HUES48 (cell line): ENCODE data around the gene VBP1.
A peak's percentile ranks its signal among the peaks of the same experiment; 100 is the strongest.

ENCODE experiments used
- H3K27ac ChIP-seq: one replicate; pipeline ENCODE4 v1.7.0; 2013; ENCODE audit warnings: low read depth, low read length, inconsistent platforms
- H3K27me3 ChIP-seq: 2 replicates; pipeline ENCODE4 v1.6.1; 2013; ENCODE audit warnings: mild to moderate bottlenecking, low read length; ENCODE audit not compliant: control insufficient read depth, insufficient read depth
- H3K36me3 ChIP-seq: 2 replicates; pipeline ENCODE4 v1.6.1; 2013; ENCODE audit warnings: low read length; ENCODE audit not compliant: control insufficient read depth, insufficient read depth
- H3K4me1 ChIP-seq: 2 replicates; pipeline ENCODE4 v1.6.1; 2013; ENCODE audit warnings: mild to moderate bottlenecking, low read length; ENCODE audit not compliant: control insufficient read depth, insufficient read depth
- H3K4me3 ChIP-seq: 2 replicates; pipeline ENCODE4 v1.5.1; 2013; ENCODE audit warnings: mild to moderate bottlenecking, low read depth, low read length
- H3K9ac ChIP-seq: 2 replicates; pipeline ENCODE4 v1.6.1; 2013; ENCODE audit warnings: mild to moderate bottlenecking, low read depth, low read length, moderate library complexity
- H3K9me3 ChIP-seq: 2 replicates; pipeline ENCODE4 v1.6.1; 2013; ENCODE audit warnings: low read length; ENCODE audit not compliant: control insufficient read depth, insufficient read depth

The VBP1 gene, protein sequence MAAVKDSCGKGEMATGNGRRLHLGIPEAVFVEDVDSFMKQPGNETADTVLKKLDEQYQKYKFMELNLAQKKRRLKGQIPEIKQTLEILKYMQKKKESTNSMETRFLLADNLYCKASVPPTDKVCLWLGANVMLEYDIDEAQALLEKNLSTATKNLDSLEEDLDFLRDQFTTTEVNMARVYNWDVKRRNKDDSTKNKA

DNA sequence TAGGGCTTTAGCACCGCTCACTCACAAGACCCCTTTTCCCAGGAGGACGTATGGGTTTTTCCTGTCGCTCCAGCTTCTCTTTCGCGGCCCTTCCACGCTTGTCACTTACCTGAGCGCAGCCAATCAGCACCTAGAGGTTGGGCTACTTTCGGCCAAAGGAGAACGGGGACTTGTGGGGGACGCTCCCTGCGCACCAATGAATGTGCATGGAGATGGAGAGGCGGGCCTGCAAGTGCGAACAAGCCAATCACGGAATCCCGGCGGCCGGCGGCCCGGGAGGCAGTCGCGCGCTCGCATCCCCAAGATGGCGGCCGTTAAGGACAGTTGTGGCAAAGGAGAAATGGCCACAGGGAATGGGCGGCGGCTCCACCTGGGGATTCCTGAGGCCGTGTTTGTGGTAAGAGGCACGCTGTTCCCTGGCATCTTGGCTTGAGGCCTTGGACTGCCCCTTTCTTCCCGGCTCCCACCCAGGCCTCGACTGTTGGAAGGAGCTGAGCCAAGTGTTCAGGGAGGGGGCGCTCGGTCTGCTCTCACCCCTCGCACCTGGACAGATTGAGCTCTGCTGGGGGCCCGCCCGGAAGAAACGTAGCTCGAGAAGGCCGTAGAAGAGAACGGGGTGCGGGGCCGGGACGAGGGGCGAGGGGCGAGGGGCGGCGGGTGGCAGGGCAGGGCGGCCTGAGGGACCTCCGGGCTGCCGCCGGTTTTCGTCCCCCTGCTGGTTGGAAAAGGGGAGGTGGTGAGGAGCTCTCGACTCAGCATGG lies at the start of gene VBP1:
TSS of gene VBP1 (plus strand) at position 282 of the 761 bp plus-strand sequence. CDS start at position 305, 23 bp downstream.
- no peaks in the 10 kb centered on the region for H3K4me1 ChIP-seq
- H3K9ac ChIP-seq: peak within 1 kb of the TSS; percentile 94
- H3K27ac ChIP-seq: peak within 1 kb of the TSS; percentile 90
- peak within 1 kb of the TSS; percentile 95 for H3K4me3 ChIP-seq
- H3K27me3 ChIP-seq: no peaks in the 10 kb centered on the region
- H3K9me3 ChIP-seq: peaks cover 51% of the 10 kb centered on the region
- peaks cover 12% of the 10 kb centered on the region for H3K36me3 ChIP-seq

DNA sequence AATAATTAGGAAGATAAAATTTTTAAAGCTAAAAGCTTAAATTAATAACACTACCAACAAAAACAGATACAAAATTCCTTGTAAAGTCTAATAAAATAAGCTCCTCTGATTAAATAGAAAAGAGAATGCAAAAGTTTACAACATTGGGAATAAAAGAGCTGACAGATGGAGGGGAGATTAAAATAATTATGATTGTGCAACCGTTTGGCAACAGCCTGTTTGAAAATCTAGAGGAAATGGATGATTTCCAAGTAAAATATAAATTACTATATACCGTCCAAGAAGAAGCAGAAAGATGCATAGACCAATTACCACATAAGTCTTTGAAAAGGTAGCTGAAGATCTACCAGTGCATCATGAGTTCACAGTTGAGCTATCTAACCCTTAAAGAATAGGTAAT lies 46.4 kb upstream of the VBP1 start:
- Histone ChIP-seq H3K4me3 (no peak overlapping the region), H3K9me3 (peaks cover 38% of the 10 kb centered on the region), H3K27ac (no peak overlapping the region), H3K4me1 (no peaks in the 10 kb centered on the region), H3K36me3 (no peaks in the 10 kb centered on the region), H3K27me3 (no peaks in the 10 kb centered on the region), H3K9ac (no peak overlapping the region)

DNA sequence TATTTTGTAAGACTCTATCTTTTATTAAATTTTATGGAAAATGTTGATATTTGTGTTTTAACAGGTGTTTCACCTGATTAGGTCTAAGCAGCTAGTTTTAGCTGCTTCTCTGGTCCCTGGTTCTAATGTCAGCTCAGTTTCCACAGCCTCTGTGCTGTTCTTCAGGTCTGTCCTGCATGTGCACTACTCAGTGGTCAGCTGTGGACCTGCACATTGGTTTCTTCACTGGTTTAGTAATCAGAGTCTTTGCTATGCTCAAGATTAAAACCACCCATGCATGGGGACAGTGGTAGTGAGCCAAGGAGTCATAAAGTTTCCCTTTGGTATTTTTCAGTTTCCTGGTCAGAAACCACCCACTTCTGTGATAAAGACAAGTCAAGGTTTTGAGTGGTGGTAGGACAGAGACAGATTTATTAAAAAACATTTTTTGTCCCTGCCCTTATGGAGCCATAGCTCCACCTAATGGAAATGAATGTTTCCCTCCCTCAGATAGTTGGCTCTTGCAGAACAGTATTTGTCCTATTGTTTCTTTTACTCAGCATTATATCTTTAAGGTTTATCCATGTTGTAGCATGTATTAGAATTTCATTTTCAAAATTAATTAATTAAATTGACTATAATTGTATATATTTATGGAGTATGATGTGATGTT lies 36.8 kb upstream of the VBP1 start:
- Histone ChIP-seq H3K4me3 (no peak overlapping the region), H3K27ac (no peak overlapping the region), H3K27me3 (no peaks in the 10 kb centered on the region), H3K9ac (no peak overlapping the region), H3K9me3 (peaks cover 37% of the 10 kb centered on the region), H3K36me3 (no peaks in the 10 kb centered on the region), H3K4me1 (no peaks in the 10 kb centered on the region)

- Histone ChIP-seq H3K9ac (no peak overlapping the region), H3K36me3 (no peaks in the 10 kb centered on the region), H3K4me3 (no peak overlapping the region), H3K27me3 (no peaks in the 10 kb centered on the region), H3K4me1 (no peaks in the 10 kb centered on the region), H3K9me3 (peaks cover 44% of the 10 kb centered on the region), H3K27ac (no peak overlapping the region)
These were observed 27.5 kb upstream of the VBP1 start for GRCh38 chrX:155188786-155189185.

DNA sequence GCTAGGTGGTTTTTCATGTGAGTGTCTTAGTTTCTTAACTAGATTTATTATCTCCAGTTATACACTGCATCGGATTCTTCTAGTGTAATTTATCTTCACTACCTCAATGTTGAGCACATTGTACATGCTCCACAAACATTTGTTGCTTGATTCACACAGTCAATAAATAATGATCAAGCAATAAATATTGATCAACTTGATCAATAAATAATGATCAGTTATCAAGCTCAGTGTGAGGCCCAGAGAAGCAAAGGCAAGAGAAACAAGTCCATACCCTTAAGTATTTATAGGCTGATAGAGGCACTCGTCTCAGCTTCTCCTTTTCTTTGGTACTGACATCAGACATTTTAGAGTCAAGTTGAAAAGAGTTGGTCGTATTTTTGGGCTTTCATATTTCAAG lies 5.1 kb upstream of the VBP1 start:
- no peaks in the 10 kb centered on the region for H3K36me3 ChIP-seq
- H3K9ac ChIP-seq: no peak overlapping the region
- H3K9me3 ChIP-seq: peaks cover 53% of the 10 kb centered on the region; the same call in 1 of the 2 replicates
- H3K4me1 ChIP-seq: no peaks in the 10 kb centered on the region
- no peaks in the 10 kb centered on the region for H3K27me3 ChIP-seq
- no peak overlapping the region for H3K4me3 ChIP-seq
- no peak overlapping the region for H3K27ac ChIP-seq

- Histone ChIP-seq H3K36me3 (no peaks in the 10 kb centered on the region), H3K27me3 (no peaks in the 10 kb centered on the region), H3K4me1 (no peaks in the 10 kb centered on the region), H3K27ac (no peak overlapping the region), H3K9me3 (peaks cover 50% of the 10 kb centered on the region), H3K9ac (no peak overlapping the region), H3K4me3 (no peak overlapping the region)
These were observed 2.5 kb upstream of the VBP1 start for GRCh38 chrX:155213731-155214130.

- H3K9me3 ChIP-seq: peaks cover 50% of the 10 kb centered on the region
- no peaks in the 10 kb centered on the region for H3K27me3 ChIP-seq
- no peak overlapping the region for H3K9ac ChIP-seq
- H3K4me3 ChIP-seq: peak overlapping the region; percentile 95
- peak overlapping the region; percentile 79 for H3K27ac ChIP-seq
- no peaks in the 10 kb centered on the region for H3K4me1 ChIP-seq
- peaks cover 4% of the 10 kb centered on the region for H3K36me3 ChIP-seq
These were observed 649 bp upstream of the VBP1 start for GRCh38 chrX:155215443-155216178.

DNA sequence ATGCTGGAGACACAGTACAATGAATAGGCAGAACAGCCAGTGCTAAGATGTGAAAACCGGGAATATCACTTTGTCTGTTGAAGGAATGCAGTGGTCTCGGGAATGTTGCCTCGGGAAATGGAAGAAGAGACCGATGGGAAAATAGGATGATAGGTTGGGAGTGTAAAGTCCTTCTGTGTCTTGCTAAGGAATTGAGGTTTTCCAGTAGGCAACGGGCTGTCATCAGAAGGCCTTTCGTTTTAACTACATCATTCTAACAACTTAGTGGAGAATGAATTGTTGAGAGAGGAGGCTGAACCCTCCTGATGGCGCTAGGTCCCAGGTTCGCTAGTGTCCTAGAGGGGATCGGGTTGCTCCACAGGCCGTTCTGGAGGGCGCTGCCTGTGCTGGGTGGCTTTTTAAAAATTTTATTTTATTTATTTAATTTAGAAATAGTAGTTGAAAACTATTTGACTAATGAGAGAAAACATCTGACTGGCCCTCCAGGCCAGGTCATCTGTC lies 730 bp downstream of the VBP1 start:
- peak overlapping the region; percentile 95 for H3K4me3 ChIP-seq
- H3K27ac ChIP-seq: peak overlapping the region; percentile 90
- H3K27me3 ChIP-seq: no peaks in the 10 kb centered on the region
- no peaks in the 10 kb centered on the region for H3K4me1 ChIP-seq
- peak overlapping the region; percentile 94 for H3K9ac ChIP-seq
- peaks cover 18% of the 10 kb centered on the region for H3K36me3 ChIP-seq
- H3K9me3 ChIP-seq: peaks cover 52% of the 10 kb centered on the region

DNA sequence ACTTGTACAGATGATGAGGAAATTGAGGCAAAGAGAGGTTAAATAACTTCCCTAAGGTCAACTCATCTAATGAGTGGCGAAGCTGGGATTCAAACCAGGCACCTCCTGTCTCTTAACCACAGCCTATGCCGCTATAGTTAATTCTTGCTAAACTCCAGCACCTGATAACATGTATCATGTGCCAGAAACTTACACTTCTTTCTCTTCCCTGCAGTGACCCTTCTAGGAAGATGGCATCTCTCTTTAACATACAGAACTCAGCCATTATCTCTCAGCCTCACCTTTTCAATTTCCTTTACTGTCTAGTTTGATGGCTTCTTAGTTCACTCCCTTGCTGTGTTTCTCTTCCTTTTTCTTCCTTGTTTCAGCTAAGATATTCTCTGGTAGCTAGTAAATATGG lies 2.5 kb downstream of the VBP1 start:
- Histone ChIP-seq H3K4me3 (no peak overlapping the region), H3K27me3 (no peaks in the 10 kb centered on the region), H3K4me1 (no peaks in the 10 kb centered on the region), H3K27ac (no peak overlapping the region), H3K9ac (no peak overlapping the region), H3K9me3 (peaks cover 47% of the 10 kb centered on the region), H3K36me3 (peaks cover 26% of the 10 kb centered on the region)

- Histone ChIP-seq H3K4me3 (no peak overlapping the region), H3K9ac (no peak overlapping the region), H3K9me3 (peaks cover 56% of the 10 kb centered on the region), H3K27me3 (no peaks in the 10 kb centered on the region), H3K36me3 (peaks cover 36% of the 10 kb centered on the region), H3K27ac (no peak overlapping the region), H3K4me1 (no peaks in the 10 kb centered on the region)
These were observed 5.1 kb downstream of the VBP1 start for GRCh38 chrX:155221351-155221750.
